PFSK-1 (cell line): ENCODE results near the gene TACR3.

Experiments used
- FOXP2 ChIP-seq: optimal IDR thresholded peaks from 2 replicates; pipeline ENCODE3; 2011; ENCODE audit warnings: borderline replicate concordance, control low read depth, inconsistent platforms; ENCODE audit not compliant: insufficient read depth; ENCODE audit errors: extremely low read length, extremely low read depth
- POLR2AphosphoS5 ChIP-seq: IDR thresholded peaks from 2 replicates; pipeline ENCODE4 v1.6.1; 2012; ENCODE audit warnings: low read depth, mild to moderate bottlenecking, control low read depth, low read length, moderate library complexity
- SIN3A ChIP-seq: IDR thresholded peaks from 2 replicates; pipeline ENCODE4 v1.6.1; 2012; ENCODE audit warnings: mild to moderate bottlenecking, low read length, moderate library complexity, borderline replicate concordance; ENCODE audit not compliant: insufficient read depth
- TAF1 ChIP-seq: IDR thresholded peaks from 2 replicates; pipeline ENCODE4 v1.6.1; 2012; ENCODE audit warnings: low read length, control low read depth, borderline replicate concordance; ENCODE audit not compliant: insufficient read depth
- TF ChIP-seq, protein P1 (sequence below), 2 experiments: IDR thresholded peaks; 2 replicates each; pipeline versions ENCODE4 v1.6.1 to v1.8.0; 2011 to 2012; ENCODE audit warnings: low read depth in 2 of 2, low read length in 2 of 2, control low read depth in 1 of 2, inconsistent platforms in 1 of 2, mild to moderate bottlenecking in 1 of 2, moderate library complexity in 1 of 2; ENCODE audit not compliant: insufficient read depth in 1 of 2

TACR3 gene

GRCh38 chr4:103753868-103754653 lies 34.3 kb upstream of the TACR3 start:
- TF ChIP-seq FOXP2 = no peak
- TF ChIP-seq, protein P1, sequence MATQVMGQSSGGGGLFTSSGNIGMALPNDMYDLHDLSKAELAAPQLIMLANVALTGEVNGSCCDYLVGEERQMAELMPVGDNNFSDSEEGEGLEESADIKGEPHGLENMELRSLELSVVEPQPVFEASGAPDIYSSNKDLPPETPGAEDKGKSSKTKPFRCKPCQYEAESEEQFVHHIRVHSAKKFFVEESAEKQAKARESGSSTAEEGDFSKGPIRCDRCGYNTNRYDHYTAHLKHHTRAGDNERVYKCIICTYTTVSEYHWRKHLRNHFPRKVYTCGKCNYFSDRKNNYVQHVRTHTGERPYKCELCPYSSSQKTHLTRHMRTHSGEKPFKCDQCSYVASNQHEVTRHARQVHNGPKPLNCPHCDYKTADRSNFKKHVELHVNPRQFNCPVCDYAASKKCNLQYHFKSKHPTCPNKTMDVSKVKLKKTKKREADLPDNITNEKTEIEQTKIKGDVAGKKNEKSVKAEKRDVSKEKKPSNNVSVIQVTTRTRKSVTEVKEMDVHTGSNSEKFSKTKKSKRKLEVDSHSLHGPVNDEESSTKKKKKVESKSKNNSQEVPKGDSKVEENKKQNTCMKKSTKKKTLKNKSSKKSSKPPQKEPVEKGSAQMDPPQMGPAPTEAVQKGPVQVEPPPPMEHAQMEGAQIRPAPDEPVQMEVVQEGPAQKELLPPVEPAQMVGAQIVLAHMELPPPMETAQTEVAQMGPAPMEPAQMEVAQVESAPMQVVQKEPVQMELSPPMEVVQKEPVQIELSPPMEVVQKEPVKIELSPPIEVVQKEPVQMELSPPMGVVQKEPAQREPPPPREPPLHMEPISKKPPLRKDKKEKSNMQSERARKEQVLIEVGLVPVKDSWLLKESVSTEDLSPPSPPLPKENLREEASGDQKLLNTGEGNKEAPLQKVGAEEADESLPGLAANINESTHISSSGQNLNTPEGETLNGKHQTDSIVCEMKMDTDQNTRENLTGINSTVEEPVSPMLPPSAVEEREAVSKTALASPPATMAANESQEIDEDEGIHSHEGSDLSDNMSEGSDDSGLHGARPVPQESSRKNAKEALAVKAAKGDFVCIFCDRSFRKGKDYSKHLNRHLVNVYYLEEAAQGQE (IDR thresholded peaks at IDR 0.05; ENCODE audit: insufficient read depth in 1 of 2, low read depth in 2 of 2, low read length in 2 of 2) = no peak
- no peak for TF ChIP-seq SIN3A
- TF ChIP-seq POLR2AphosphoS5 = no peak
- TF ChIP-seq TAF1 = no peak

- TF ChIP-seq SIN3A (no peak), POLR2AphosphoS5 (no peak), FOXP2 (no peak), TAF1 (no peak)
- TF ChIP-seq, protein P1 (IDR thresholded peaks at IDR 0.05; ENCODE audit: insufficient read depth in 1 of 2, low read depth in 2 of 2, low read length in 2 of 2) = no peak
Observed at GRCh38 chr4:103721251-103721650, 1.5 kb upstream of the TACR3 start.

DNA sequence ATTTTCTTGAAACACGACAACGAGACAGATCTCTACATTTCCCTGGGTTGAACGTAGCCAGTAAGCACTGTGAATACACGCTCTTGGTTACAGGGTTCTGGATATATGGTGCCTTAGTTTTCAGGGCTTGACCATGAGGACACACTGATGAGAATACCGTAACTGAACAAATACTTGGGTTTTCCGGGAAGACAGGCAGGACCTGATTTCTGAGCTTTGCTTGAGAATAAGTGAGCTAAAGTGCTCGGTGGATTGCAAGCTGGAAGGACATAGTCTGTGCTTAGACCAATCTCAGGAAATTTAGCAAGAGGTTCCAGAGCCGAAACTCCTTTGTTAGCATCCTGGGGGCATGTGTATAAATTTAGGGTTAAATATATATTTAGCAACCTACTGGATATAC lies 876 bp upstream of the TACR3 start:
- TF ChIP-seq, protein P1 (IDR thresholded peaks at IDR 0.05; ENCODE audit: insufficient read depth in 1 of 2, low read depth in 2 of 2, low read length in 2 of 2) = no peak
- TF ChIP-seq TAF1 = no peak

DNA sequence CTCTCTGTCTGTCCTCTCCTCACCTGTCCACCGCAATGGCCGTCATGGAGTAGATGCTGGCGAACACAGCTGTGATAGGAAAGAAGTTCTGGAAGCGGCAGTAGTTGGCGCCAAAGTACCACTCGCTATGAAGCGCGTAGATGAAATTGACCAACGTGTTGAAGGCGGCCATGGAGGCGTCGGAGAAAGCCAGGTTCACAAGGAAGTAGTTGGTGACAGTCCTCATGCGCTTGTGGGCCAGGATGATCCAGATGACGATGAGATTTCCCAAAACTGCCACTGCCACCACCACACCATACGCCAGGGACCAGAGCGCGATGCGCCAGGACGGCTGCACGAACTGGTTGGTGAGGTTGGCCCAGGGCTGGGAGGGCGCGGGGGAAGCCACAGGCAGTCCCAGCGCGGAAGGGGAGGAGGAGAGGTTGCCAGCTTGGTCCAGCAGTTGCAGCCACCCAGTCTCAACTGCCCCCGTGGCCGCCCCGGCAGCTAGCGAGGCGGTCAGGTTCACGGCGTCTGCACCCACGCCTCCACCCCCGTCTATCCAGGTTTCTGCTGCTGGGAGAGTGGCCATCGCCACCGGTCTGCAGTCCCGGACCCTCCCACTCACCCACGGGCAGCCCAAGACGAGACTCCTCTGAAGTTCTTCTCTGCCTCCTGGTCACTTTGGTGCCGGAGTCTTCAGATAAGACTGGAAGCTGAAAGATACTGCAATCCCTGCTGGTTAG lies 518 bp downstream of the TACR3 start:
- TF ChIP-seq FOXP2 (no peak), TAF1 (no peak), SIN3A (no peak), POLR2AphosphoS5 (no peak)
- TF ChIP-seq, protein P1 (IDR thresholded peaks at IDR 0.05; ENCODE audit: insufficient read depth in 1 of 2, low read depth in 2 of 2, low read length in 2 of 2) = no peak

- TF ChIP-seq TAF1 (no peak), FOXP2 (no peak), POLR2AphosphoS5 (no peak), SIN3A (no peak)
- TF ChIP-seq, protein P1 (IDR thresholded peaks at IDR 0.05; ENCODE audit: insufficient read depth in 1 of 2, low read depth in 2 of 2, low read length in 2 of 2) = no peak
Observed at GRCh38 chr4:103692615-103693014, 27.2 kb downstream of the TACR3 start.
